HG02885 (cell line): ENCODE results near the gene CXXC4.

ENCODE experiments used
- ATAC-seq: cut with Tn5 transposase; IDR thresholded peaks from one replicate; pipeline ENCODE4 v1.9.1; 2021; ENCODE audit warnings: mild to moderate bottlenecking; ENCODE audit not compliant: unreplicated experiment, poor library complexity

Gene CXXC4

DNA sequence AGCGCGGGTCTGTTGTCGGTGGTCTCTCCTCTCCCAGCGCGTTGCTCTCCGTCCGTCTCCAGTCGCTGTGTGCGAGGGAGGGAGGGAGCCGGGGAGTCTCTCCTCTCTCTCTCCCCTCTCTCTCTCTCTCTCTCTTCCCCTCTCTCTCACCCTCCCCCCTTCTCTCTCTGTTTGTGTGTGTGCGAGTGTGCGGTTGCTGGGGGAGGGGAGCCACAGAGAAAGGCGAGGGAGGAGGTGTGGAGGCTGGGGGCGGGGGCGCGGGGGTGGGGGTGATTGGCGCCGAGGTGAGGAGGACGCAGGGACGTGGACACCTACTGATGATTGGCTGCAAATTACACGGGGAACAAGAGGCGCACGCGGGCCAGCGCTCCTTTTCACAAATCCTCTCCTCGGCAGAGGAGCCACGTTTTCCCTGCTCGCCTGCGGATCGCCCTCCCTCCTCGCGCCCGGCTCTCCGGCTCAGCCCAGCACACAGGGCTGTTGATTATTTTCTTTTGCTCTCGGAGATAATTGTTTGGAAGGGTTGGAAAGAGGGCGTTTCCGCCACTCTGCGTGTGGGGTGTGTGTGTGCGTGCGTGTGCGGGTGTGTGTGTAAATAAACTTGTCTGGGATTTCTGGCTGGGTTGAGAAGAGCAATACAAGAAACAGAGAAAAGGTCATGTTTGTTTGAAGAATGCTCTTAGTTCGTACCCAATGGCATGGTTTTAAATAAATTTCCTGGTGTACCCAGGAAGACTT, at the start of gene CXXC4:
Gene CXXC4, minus strand, starts transcription at position 73 of the 738 bp plus-strand sequence. CDS start 3,092 bp downstream, outside the sequence.
- peak; percentile 26 for ATAC-seq

GRCh38 chr4:104533156-104533555, 38.5 kb upstream of the CXXC4 start:
- no peak for ATAC-seq

DNA sequence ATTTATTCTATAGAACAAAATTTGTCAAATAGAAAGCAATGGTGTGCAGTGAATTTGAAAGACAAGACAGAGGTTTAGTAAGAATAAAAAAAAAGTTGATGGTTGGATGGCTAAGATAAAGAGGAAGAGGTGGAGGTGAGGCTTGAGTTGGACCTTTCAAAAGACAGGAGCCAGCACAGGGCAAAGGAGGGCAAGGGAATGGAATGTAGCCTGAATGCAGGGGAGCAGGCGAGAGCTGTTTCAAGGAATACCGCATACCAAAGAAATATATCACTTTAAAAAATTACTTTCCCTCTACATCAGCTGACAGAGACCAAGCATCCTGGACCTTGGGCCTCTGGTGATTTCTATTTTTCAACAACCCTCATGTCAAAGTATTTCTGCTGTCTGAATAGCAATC, 38.0 kb upstream of the CXXC4 start:
- no peak for ATAC-seq

DNA sequence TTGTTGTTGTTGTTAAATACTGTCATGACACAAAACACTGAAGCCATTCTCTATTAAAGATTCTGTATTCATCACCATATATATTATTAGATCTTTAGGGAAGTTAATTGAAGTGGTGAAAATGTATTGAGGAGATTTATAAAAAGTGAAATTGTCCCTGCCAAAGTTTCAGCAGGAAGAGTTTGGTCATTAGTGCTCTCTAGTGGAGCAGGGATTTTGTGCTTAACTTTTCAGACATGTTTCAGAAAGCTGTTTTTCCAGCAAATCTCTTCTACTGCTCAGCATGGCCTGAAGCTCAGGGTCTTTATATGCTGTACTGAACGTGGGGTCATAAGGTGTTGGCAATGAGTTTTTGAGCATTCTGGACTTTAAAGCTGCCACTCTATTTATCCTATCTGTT, 36.7 kb upstream of the CXXC4 start:
- no peak for ATAC-seq

DNA sequence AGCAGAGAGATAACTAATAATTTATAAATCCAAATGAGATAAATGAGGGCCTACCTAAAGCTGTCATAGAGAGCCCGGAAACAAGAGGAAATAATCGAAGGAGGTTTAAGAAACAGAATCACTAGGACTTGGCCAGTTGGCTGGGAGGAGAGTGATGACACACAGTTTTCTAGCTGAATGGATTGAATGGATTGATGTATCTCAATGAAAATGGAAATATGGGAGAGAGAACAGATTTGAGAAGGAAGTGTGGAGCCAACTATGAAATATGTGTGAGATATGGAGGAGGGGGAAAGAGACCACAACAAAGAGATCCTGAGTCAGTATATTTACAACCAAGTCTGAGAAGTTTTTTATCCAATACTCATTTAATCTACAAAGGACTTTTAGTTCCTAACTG, 35.7 kb upstream of the CXXC4 start:
- ATAC-seq, result no peak

DNA sequence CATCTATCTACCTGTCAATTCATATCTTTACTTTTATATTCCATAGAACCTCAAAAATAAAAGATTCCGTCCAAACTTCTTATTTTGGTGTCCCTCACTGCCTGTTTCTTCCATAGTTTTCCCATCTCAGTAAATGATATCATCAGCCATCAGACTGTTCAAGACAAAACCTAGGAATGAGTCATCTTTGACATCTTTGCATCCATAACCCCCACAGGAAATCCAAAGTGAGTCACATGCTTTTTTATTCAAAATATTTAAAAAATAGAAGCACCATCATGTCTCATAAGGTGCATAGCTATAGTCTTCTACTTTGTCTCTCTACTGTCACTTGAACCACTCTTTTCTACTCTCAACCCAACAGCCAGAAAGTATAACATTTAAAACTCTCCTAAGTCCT, 29.9 kb upstream of the CXXC4 start:
- ATAC-seq, result peak; percentile 50

- no peak for ATAC-seq
These were observed 29.3 kb upstream of the CXXC4 start for GRCh38 chr4:104524026-104524425.

- ATAC-seq, result peak; percentile 94
These were observed 24.9 kb upstream of the CXXC4 start for GRCh38 chr4:104519588-104519987.

GRCh38 chr4:104516884-104517283, 22.2 kb upstream of the CXXC4 start:
- no peak for ATAC-seq

- no peak for ATAC-seq
These were observed 13.5 kb upstream of the CXXC4 start for GRCh38 chr4:104508224-104508623.

GRCh38 chr4:104507112-104507511, 12.4 kb upstream of the CXXC4 start:
- ATAC-seq, result no peak

DNA sequence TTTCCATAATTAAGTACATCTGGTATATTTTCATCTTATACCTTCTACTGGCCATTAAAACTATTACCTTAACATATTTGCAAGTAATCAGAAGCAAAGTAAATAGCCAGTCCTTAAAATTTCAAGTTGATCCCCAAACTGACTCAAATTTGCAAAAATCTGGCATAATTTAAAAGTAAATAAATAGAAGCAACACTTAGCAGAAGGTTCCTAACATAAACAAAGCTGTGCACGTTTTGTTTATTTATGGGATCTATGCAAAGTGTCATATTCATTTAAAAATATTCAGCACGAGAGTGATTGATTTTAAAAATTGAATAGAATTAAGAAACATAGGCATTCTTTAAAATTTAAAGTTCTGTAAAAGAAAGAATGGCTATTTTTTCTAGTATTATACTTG, 9.8 kb upstream of the CXXC4 start:
- no peak for ATAC-seq

DNA sequence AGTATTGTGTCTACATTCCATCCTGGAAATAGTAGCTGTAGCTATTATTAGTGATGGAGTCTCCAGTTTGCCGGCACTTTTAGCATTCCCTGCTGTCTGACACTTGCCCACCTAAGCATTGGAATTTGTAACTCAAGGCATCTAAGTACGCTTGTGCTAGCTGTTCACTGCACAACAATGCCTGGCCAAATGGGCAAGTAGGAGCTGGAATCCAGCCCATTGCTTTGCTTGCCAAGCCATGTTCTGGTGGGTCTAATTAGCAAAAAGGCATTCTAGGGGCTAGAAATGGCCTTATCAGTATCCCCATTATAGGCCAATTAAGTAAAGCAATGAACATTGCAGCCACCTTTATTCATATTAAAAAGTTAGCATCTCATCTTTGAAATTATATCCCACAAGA, 7.8 kb upstream of the CXXC4 start:
- ATAC-seq, result no peak

DNA sequence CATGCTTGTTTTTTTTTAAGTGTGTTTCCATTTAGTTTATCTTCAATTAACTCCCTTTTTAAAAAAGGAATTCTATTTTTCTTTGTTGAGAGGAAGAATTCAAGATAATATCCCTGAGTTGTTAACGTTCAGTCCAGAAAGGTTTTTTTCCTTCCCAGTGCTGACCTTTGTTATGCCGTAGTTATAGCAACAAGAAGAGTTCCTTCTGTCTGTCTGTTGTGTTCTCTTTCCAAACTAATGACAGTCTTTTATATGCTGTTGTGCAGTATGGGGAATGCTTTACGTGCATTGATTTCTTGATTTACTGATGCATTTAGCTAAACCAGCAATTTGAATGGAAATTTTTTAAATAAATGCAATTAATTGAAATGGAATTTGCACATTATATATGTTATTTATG, 6.6 kb upstream of the CXXC4 start:
- ATAC-seq, result no peak

GRCh38 chr4:104500442-104500841, 5.7 kb upstream of the CXXC4 start:
- no peak for ATAC-seq

DNA sequence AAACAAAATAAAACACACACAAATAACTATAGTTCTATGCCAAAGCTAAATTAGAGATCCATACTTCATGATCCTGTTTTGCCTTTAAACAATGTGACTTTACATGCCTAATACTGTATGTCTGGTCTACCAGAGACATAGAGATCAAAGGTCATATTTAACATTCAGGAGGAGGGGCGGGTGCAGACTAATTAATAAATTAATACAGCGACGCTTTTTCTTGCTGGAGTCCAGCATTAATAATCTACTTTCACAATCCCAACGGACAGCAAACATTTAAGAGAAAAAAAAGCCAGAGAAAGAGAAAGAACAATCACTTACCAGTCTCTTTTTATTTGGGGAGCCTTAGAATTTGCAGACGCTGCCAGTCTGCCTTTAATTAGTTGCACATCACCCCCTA, 509 bp downstream of the CXXC4 start:
- ATAC-seq, result no peak

DNA sequence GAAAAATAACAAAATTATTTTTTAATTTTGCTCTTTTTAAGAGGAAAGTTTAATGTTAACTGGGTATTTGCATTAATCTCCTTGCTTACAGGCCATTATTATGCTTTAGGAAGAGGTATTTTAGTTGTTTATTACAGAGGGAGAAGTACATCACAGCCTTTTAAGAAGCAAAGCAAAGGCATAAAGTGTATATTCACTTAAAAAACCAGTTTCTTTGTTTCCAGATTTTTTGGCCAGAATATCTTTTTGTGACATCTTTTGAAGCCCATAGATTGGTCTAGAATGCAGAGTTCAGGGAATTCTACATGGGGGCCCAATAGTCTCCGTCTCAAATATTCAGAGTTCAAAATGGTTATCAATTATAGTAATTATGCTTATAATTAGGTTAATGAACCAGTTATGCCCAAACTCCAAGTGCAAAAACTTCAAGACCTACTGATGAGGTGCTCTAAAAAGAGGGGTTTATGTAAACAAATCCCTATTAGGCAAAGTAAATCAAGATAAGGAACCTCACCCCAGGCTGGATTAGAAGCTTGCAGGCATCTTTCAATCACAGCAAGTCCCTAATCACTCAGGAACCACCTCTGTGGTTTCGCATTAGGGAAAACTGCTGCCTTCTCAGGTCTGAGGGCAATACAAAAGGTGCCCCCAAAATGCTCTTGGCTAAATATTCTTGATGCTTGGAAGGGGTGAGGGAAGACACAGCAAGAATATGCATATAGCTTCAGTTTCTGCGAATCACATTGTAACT, 1.4 kb downstream of the CXXC4 start:
- ATAC-seq, result no peak

DNA sequence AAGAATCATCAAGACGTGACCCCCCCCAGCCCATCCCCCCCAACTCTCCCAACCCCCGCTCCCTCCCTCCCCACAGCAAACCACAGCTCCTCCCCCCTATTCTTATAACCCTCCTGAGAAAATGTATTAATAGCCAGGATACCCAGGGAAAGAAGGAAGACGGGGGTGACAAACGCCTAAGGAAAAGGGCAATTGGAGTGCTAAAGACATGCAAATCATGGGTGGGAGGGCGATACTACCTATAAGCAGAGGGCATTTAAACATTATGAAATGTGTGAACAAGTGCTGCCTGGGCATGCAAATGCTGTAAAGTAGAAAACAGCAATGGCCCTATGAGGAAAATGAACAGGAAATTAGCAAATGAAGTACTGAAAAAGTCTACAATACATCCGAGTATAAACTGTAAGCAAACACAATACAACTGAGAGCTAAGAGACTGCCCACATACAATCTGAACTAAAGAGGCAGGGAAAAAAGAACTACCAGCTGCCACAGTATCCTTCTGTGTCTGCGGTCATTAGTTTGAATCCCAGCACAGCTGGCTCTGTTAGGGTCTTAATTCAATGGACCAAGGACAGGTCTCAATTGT, 2.4 kb downstream of the CXXC4 start:
- ATAC-seq, result peak; percentile 28

- ATAC-seq, result peak; percentile 30
These were observed 3.1 kb downstream of the CXXC4 start for GRCh38 chr4:104491481-104492182.

DNA sequence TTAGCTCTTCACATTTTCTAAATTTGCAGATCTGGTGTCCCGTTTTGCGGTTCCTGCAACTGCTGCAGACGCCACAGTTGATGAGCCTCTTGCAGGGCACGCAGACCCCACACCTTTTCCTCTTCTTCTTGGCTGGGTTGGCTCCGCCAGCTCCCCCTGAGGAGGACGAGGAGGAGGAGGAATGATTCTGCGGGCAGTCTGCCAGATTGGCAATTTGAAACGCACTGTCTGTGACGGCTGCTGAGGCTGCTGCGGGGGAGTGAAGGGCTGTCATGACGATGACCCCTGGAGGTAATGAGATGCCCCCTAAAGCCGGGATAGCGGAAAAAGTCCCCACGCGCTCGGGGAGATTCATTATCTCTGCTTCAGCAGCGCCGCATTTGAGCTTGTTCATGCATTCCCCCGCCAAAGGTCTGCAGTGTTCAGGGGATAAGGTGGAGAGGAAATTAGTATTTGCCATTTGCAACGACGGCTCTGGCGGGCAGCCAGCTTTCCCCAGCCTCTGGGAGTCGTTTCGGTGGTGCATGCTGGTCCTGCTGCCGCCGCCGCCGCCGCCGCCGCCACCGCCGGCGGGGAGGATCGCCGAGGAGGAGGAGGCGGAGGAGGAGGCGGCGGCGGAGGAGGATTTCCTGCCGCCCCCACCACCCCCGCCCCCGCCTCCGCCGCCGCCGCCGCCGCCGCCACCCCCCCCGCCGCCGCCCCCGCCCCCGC, 3.8 kb downstream of the CXXC4 start:
- peak; percentile 30 for ATAC-seq
